ENCODE measurements around the gene LPIN1.
"Not testable (repeated sequence)": the region's sequence is repeated elsewhere in the genome, so short reads cannot be mapped to it uniquely, and the experiment has no call there.

LPIN1 gene

GRCh38 chr2:11837875-11838734 lies 91.7 kb downstream of the LPIN1 start:
- DNase-seq = no peak

DNA sequence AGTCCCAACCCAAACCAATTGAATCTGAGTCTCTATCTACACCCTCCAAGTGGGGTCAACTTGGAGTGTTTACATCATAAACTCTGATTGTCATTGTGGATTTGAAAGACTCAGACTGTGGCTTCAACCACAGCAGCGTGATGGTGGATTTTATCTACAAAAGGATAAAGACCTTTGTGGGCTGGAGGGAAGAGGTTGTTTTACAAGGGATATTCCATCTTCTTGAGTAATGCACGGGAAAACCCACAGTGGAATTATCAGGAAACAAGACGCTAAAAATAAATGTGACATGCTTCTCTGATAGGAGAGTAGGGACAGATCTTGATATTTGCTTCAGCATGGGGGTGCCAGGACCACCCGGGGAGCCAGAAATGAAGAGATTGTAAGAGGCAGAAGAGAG lies 93.5 kb downstream of the LPIN1 start:
- DNase-seq = no peak

GRCh38 chr2:11842336-11842735 lies 95.9 kb downstream of the LPIN1 start:
- DNase-seq = no peak

- DNase-seq = not testable (repeated sequence)
These were observed 98.4 kb downstream of the LPIN1 start for GRCh38 chr2:11844798-11845197.

- not testable (repeated sequence) for DNase-seq
These were observed 101.5 kb downstream of the LPIN1 start for GRCh38 chr2:11847935-11848334.

DNA sequence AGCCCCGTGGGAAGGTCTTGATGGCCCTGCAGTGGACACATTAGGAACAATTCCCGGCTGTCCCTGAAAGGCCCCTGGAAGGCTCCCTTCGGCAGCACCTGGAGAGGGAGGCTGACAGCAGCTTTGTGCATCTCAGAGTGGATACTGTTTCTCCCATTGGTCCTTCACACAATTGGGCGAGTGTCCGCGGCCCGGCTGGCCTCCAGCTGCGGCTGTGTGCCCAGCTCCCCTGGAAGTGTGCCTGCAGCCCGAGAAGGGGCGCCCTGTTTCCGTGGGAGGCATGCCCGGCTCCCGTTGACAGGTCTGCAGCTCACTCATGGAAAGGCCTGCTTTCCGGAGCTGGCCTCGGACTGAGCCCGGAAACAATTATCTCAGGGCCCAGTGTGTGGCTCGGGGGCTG lies 103.7 kb downstream of the LPIN1 start:
- no peak for DNase-seq

GRCh38 chr2:11852526-11853196 lies 106.2 kb downstream of the LPIN1 start:
- DNase-seq = no peak

DNA sequence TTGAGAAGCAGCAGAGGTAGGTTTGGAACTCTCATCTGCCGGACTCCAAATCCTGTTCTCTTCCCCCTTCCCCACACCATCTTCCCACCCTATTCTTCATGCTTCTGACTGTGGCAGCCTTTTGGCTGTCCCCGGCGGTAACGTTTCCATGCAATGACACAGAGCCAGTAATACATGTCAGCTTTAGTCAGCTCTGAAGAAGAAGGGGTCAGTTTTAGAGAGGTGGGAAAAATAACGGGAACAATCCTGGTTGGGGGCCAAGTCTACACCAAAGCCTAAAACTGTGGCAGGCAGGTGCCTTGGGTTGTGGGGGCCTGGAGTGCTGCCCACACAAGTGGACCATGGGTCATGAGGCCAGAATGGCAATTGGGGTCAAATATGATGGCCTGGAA lies 106.8 kb downstream of the LPIN1 start:
- DNase-seq = no peak

DNA sequence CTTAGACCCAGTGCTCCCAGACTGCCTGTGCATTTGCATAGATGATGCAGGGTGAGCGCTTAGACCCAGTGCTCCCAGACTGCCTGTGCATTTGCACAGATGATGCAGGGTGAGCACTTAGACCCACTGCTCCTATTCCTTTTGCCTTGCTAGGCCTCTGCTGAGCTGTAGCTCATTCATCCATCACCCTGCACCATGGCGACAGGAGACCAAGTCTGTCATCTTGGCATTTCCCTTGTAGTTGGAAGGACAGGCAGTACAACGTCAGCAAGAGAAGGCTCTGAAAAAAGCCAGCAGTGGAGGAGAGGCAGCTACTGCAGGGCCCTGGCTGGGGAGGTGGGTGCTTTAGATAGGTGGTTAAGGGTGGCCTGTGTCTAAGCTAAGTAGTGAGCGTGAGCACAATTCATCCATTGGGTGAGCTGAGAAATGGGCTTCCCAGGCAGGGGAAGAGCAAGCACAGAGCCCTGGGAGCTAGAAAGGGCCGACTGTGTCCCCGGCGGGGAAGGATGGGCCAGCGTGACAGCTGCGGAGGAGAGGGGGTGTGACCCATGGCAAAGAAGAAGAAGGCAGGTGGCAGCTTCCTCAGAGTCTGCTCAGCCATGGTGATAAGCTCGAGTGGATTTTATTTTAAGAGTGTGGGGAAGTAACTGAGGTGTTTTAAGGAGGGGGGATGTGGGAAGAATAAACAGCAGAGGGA lies 108.8 kb downstream of the LPIN1 start:
- DNase-seq = no peak

DNA sequence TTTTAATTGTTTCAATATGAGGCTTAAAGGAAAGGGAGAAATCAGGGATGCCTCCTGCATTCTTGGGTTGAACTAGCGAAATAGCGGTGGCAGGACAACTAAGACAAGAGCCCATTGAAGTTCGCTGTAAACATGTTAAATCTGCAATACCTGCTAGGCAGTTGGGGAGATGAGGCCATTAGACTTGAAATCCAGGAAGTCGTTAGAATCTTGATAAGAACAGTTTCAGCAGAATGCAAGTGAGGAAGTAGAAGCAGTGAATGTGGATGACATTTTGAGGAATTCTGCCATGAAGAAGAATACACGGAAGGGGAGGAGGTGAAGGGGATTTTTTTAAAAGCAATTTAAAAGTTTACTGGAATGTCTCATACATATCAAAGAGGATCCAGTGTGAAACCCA lies 109.7 kb downstream of the LPIN1 start:
- no peak for DNase-seq

- no peak for DNase-seq
These were observed 112.5 kb downstream of the LPIN1 start for GRCh38 chr2:11858883-11859282.

- DNase-seq = not testable (repeated sequence)
These were observed 113.5 kb downstream of the LPIN1 start for GRCh38 chr2:11859975-11860374.

- no peak for DNase-seq
These were observed 114.6 kb downstream of the LPIN1 start for GRCh38 chr2:11861044-11861443.

- DNase-seq = no peak
These were observed 115.6 kb downstream of the LPIN1 start for GRCh38 chr2:11862049-11862448.

- DNase-seq = no peak
These were observed 116.7 kb downstream of the LPIN1 start for GRCh38 chr2:11863103-11863502.

DNA sequence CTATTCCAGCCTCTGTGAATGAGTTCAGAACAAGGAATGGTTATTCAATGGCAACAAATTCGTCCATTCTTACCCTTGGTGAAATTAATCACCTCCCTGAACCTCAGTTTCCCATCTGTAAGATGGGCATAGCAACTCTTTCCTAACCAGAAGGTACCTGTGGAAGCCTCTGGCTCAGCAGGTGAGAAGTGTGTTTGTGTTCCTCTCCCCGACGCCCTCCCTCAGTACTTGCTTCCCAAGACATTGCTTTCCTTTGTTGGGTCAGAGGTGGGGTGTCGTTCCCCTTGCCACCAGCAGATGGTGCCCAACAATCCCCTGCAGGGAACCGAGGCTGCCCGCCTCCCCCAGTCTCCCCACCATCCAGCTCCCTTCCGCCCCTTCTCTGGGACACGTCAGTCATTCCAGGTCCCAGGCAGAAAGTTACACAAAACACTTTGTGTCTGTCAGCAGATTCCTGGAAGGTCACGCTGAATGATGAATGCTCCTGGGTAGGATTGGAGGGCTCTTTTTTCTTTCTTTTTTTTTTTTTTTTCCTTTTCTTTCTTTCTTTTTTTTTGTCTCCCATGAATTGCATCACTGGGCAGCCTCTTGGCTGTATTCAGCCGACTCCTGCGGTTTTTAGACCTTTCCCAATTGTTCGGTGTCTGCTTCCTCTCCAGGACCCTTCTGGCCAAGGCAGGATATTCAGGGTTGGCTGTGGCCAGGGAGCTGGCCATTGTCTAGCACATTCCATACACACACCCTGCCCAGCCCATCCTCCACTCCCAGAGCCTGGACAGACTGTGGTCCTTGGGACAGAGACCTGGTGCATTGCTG lies 117.3 kb downstream of the LPIN1 start:
- peak; percentile 71 for DNase-seq

GRCh38 chr2:11864724-11865123 lies 118.3 kb downstream of the LPIN1 start:
- DNase-seq = no peak

- no peak for DNase-seq
These were observed 118.9 kb downstream of the LPIN1 start for GRCh38 chr2:11865378-11865777.

- no peak for DNase-seq
These were observed 119.4 kb downstream of the LPIN1 start for GRCh38 chr2:11865805-11866204.

GRCh38 chr2:11866358-11867335 lies 120.2 kb downstream of the LPIN1 start:
- DNase-seq = no peak

GRCh38 chr2:11867926-11868325 lies 121.5 kb downstream of the LPIN1 start:
- no peak for DNase-seq

Measured in activated T-cell treated with anti-CD3 and anti-CD28 coated beads, Interleukin-2, amount 50 U/mL, for 1 hour (primary cell).